NCI-H2171 (cell line): ENCODE results near the gene FEM1B.

Experiments used
- DNase-seq: peaks from one replicate; lab custom pipeline; 2025; lab: John Stamatoyannopoulos, UW

The FEM1B gene

GRCh38 chr15:68285259-68285980, 7.9 kb downstream of the FEM1B start:
- DNase-seq: no peak

GRCh38 chr15:68286256-68286655, 8.7 kb downstream of the FEM1B start:
- DNase-seq: no peak

- no peak for DNase-seq
These were observed 11.5 kb downstream of the FEM1B start for GRCh38 chr15:68289057-68289456.

GRCh38 chr15:68289621-68290352, 12.2 kb downstream of the FEM1B start:
- DNase-seq: no peak

GRCh38 chr15:68290715-68291114, 13.2 kb downstream of the FEM1B start:
- DNase-seq: no peak

- DNase-seq: no peak
These were observed 14.7 kb downstream of the FEM1B start for GRCh38 chr15:68292157-68292781.

- DNase-seq: no peak
These were observed 15.4 kb downstream of the FEM1B start for GRCh38 chr15:68292967-68293366.

GRCh38 chr15:68295014-68295805, 17.7 kb downstream of the FEM1B start:
- no peak for DNase-seq

- no peak for DNase-seq
These were observed 20.8 kb downstream of the FEM1B start for GRCh38 chr15:68298336-68298735.

- no peak for DNase-seq
These were observed 21.4 kb downstream of the FEM1B start for GRCh38 chr15:68298882-68299381.

- DNase-seq: no peak
These were observed 21.9 kb downstream of the FEM1B start for GRCh38 chr15:68299436-68299835.

- DNase-seq: no peak
These were observed 22.8 kb downstream of the FEM1B start for GRCh38 chr15:68300115-68300940.

- no peak for DNase-seq
These were observed 23.8 kb downstream of the FEM1B start for GRCh38 chr15:68301301-68301700.

- DNase-seq: no peak
These were observed 25.2 kb downstream of the FEM1B start for GRCh38 chr15:68302729-68303128.

- DNase-seq: no peak
These were observed 25.6 kb downstream of the FEM1B start for GRCh38 chr15:68303134-68303533.

- no peak for DNase-seq
These were observed 26.3 kb downstream of the FEM1B start for GRCh38 chr15:68303560-68304436.

- peak; percentile 78 for DNase-seq
These were observed 27.2 kb downstream of the FEM1B start for GRCh38 chr15:68304589-68305337.

- no peak for DNase-seq
These were observed 27.9 kb downstream of the FEM1B start for GRCh38 chr15:68305420-68305871.
